H1 (cell line): Measurements from ENCODE around the gene ZNF526. TPM values are rescaled to one million over a fixed set of nuclear protein-coding genes. Genes with fewer than 3 reads are reported as not detected.

Experiments used
- CBX8 ChIP-seq: fragments of 300-800, 300-1000 bp; sonication (generic); IDR thresholded peaks from 2 replicates; pipeline ENCODE4 v1.7.1; 2016; ENCODE audit warnings: low read depth, low read length, borderline replicate concordance
- EZH2 ChIP-seq: fragments of 200-600 bp; sonication (generic); IDR thresholded peaks from 2 replicates; pipeline ENCODE4 v1.7.1; 2012; ENCODE audit warnings: low read depth, mild to moderate bottlenecking, moderate library complexity, low read length, inconsistent platforms; ENCODE audit not compliant: severe bottlenecking
- JUN ChIP-seq: IDR thresholded peaks from 2 replicates; pipeline ENCODE4 v1.6.1; 2011; ENCODE audit warnings: low read depth, mild to moderate bottlenecking, improper control_type of control experiment, low read length
- PHF8 ChIP-seq: fragments of 200-600 bp; sonication (generic); conservative IDR thresholded peaks from 2 replicates; pipeline ENCODE4 v1.7.1; 2012; ENCODE audit warnings: low read depth, mild to moderate bottlenecking, inconsistent platforms, low read length, moderate library complexity
- RFX5 ChIP-seq: IDR thresholded peaks from 2 replicates; pipeline ENCODE4 v1.6.1; 2011; ENCODE audit warnings: low read depth, low read length, improper control_type of control experiment, borderline replicate concordance
- USF2 ChIP-seq: IDR thresholded peaks from 2 replicates; pipeline ENCODE4 v1.6.1; 2011; ENCODE audit warnings: low read length, improper control_type of control experiment
- polyA plus RNA-seq, 7 experiments: library from polyadenylated mRNA; depleted of rRNA in 3 of 7; stranded (reverse) in 5 of 7; unstranded in 2 of 7; fragments of >200 nt in 5 of 7; fragments of 200-250 nt in 2 of 7; gene quantifications; 1 replicate in 5 of 7; 2 replicates in 1 of 7; 4 replicates in 1 of 7; pipeline versions ENCODE4 v1.2.1 to v1.2.3, GENCODE V29; 2011 to 2013; ENCODE audit warnings: missing spikeins in 2 of 7, mixed read lengths in 2 of 7
- total RNA-seq: library from RNA; stranded (reverse); fragmentation: NEBNext Ultra II Directional; extraction: Animal tissue kit (Norgen Biotek cat#: 25700); gene quantifications from 2 replicates; pipeline ENCODE4 v1.2.1, GENCODE V29; 2021

The ZNF526 gene
- total and polyA plus RNA-seq, 2 of the 8 experiments (the other 6 are each of a cell fraction or from before 2014, with no cell fraction given): 8.4 to 14.1 TPM

- TF ChIP-seq USF2 (no peak), EZH2 (no peak), PHF8 (no peak), JUN (no peak), RFX5 (no peak), CBX8 (no peak)
Measured at GRCh38 chr19:42249149-42249750, 29.1 kb downstream of the ZNF526 start (continued).
